Measurements from ENCODE around the gene CAP1. TPM values are rescaled to one million over a fixed set of nuclear protein-coding genes. Genes with fewer than 3 reads are reported as not detected.
"Not testable (repeated sequence)": the region's sequence is repeated elsewhere in the genome, so short reads cannot be mapped to it uniquely, and the experiment has no call there.

Gene CAP1
- total and polyA plus RNA-seq, 7 donors, result 177 to 412 (median 234) TPM

GRCh38 chr1:40029608-40030007, 10.9 kb upstream of the CAP1 start:
- DNase-seq, result no peak
- no peaks in the 10 kb centered on the region for H3K27me3 ChIP-seq
- H3K9me3 ChIP-seq, result no peaks in the 10 kb centered on the region
- H3K4me3 ChIP-seq, result no peak overlapping the region
- TF ChIP-seq POLR2AphosphoS5 (IDR thresholded peaks at IDR 0.05), result no peak
- TF ChIP-seq EP300 (IDR thresholded peaks at IDR 0.05), result no peak
- TF ChIP-seq POLR2A (IDR thresholded peaks at IDR 0.05), result no peak
- no peak for TF ChIP-seq CTCF (IDR thresholded peaks at IDR 0.05)
- no peak overlapping the region for H3K27ac ChIP-seq
- peaks cover 0 to 9% (median 0%) of the 10 kb centered on the region in 4 donors for H3K4me1 ChIP-seq
- 19 to 43% methylated on average over 3 of the region's 3 CpGs for WGBS, 2 donors
- intact Hi-C loops (cut with DNase I), result loop anchor here (5.0 kb wide), 2 partner anchors 57 to 202 kb away; no protein-coding TSS in a partner anchor
- H3K36me3 ChIP-seq, result no peaks in the 10 kb centered on the region

- Histone ChIP-seq H3K27me3 (no peaks in the 10 kb centered on the region), H3K36me3 (no peaks in the 10 kb centered on the region), H3K4me3 (no peak overlapping the region), H3K9me3 (no peaks in the 10 kb centered on the region), H3K4me1 (peaks cover 0 to 9% (median 0%) of the 10 kb centered on the region in 4 donors), H3K27ac (no peak overlapping the region)
- TF ChIP-seq EP300 (IDR thresholded peaks at IDR 0.05), result no peak
- intact Hi-C loops (cut with DNase I), result loop anchor here (5.0 kb wide), 2 partner anchors 58 to 203 kb away; no protein-coding TSS in a partner anchor
- DNase-seq, result no peak
- 46 to 68% methylated on average over 3 of the region's 3 CpGs for WGBS, 2 donors
Observed at GRCh38 chr1:40030528-40031135, 9.9 kb upstream of the CAP1 start.

- DNase-seq, result no peak
- WGBS, 2 donors, result 36 to 53% methylated on average over 4 of the region's 4 CpGs
- Histone ChIP-seq H3K36me3 (no peaks in the 10 kb centered on the region), H3K27me3 (no peaks in the 10 kb centered on the region), H3K9me3 (no peaks in the 10 kb centered on the region), H3K27ac (no peak overlapping the region), H3K4me1 (peaks cover 0 to 25% (median 15%) of the 10 kb centered on the region in 4 donors), H3K4me3 (no peak overlapping the region)
- TF ChIP-seq EP300 (IDR thresholded peaks at IDR 0.05), result no peak
- peak; percentile 19 to 60 (median 48) for TF ChIP-seq CTCF (IDR thresholded peaks at IDR 0.05)
- TF ChIP-seq POLR2A (IDR thresholded peaks at IDR 0.05), result no peak
- no peak for TF ChIP-seq POLR2AphosphoS5 (IDR thresholded peaks at IDR 0.05)
- intact Hi-C loops (cut with DNase I), result loop anchor here (5.0 kb wide), 2 partner anchors 60 to 205 kb away; no protein-coding TSS in a partner anchor
Observed at GRCh38 chr1:40032240-40032891, 8.2 kb upstream of the CAP1 start.

GRCh38 chr1:40034869-40035268, 5.7 kb upstream of the CAP1 start:
- DNase-seq, result no peak
- 41 to 74% methylated on average over 2 of the region's 2 CpGs for WGBS, 2 donors
- peaks cover 0 to 43% (median 36%) of the 10 kb centered on the region in 4 donors for H3K4me1 ChIP-seq
- H3K9me3 ChIP-seq, result no peaks in the 10 kb centered on the region
- no peak for TF ChIP-seq CTCF (IDR thresholded peaks at IDR 0.05)
- no peak for TF ChIP-seq POLR2AphosphoS5 (IDR thresholded peaks at IDR 0.05)
- TF ChIP-seq EP300 (IDR thresholded peaks at IDR 0.05), result no peak
- no peak overlapping the region for H3K4me3 ChIP-seq
- intact Hi-C loops (cut with DNase I), result loop anchor here (5.0 kb wide), 3 partner anchors 63 to 458 kb away; partner anchors contain the start of gene PABPC4
- H3K27me3 ChIP-seq, result no peaks in the 10 kb centered on the region
- no peaks in the 10 kb centered on the region for H3K36me3 ChIP-seq
- peak overlapping the region in 2 of 4 donors; percentile 3 to 99 for H3K27ac ChIP-seq

GRCh38 chr1:40036574-40036973, 4.0 kb upstream of the CAP1 start:
- no peaks in the 10 kb centered on the region for H3K36me3 ChIP-seq
- H3K4me3 ChIP-seq, result no peak overlapping the region
- peaks cover 0 to 49% (median 41%) of the 10 kb centered on the region in 4 donors for H3K4me1 ChIP-seq
- intact Hi-C loops (cut with DNase I), result loop anchor here (5.0 kb wide), 1 partner anchor 459 kb away; the partner anchor contains the start of gene PABPC4
- peak overlapping the region; percentile 67 to 100 (median 100) for H3K27ac ChIP-seq
- peak; percentile 91 for DNase-seq
- H3K27me3 ChIP-seq, result no peaks in the 10 kb centered on the region
- no peaks in the 10 kb centered on the region for H3K9me3 ChIP-seq
- no peak for TF ChIP-seq CTCF (IDR thresholded peaks at IDR 0.05)
- no peak for TF ChIP-seq EP300 (IDR thresholded peaks at IDR 0.05)
- no peak for TF ChIP-seq POLR2A (IDR thresholded peaks at IDR 0.05)
- TF ChIP-seq POLR2AphosphoS5 (IDR thresholded peaks at IDR 0.05), result peak in 2 of 4 donors; percentile 39 to 44
- 38 to 44% methylated on average over 4 of the region's 4 CpGs for WGBS, 2 donors

- H3K9me3 ChIP-seq, DNase-seq, H3K36me3 ChIP-seq, H3K4me3 ChIP-seq, H3K27me3 ChIP-seq: not testable (repeated sequence)
- H3K27ac ChIP-seq, result peak overlapping the region; percentile 67 to 100 (median 100)
- intact Hi-C loops (cut with DNase I), result loop anchor here (5.0 kb wide), 1 partner anchor 460 kb away; the partner anchor contains the start of gene PABPC4
- H3K4me1 ChIP-seq, result peaks cover 0 to 56% (median 45%) of the 10 kb centered on the region in 4 donors
- 89 to 94% methylated on average over 8 of the region's 8 CpGs for WGBS, 2 donors
Observed at GRCh38 chr1:40037254-40037653, 3.3 kb upstream of the CAP1 start.
